Activated CD8-positive, alpha-beta T cell treated with anti-CD3 and anti-CD28 coated beads, Interleukin-2, amount 10 ng/mL, durations not matched to agents 7 days and 5 days (primary cell): ENCODE measurements around the gene LBHD2. TPM values are rescaled to one million over a fixed set of nuclear protein-coding genes. Genes with fewer than 3 reads are reported as not detected.

ENCODE experiments used
- ATAC-seq: fragments of 150-1000 bp; cut with Tn5 transposase; one replicate; pipeline ENCODE4 v1.10.0; 2021; ENCODE audit warnings: moderate library complexity
- CTCF ChIA-PET: fragments of 350-600 bp; sonication (Branson Sonifier 250); formaldehyde crosslinking; loops from one replicate; lab custom pipeline; 2021; ENCODE audit warnings: antibody characterized with exemption; lab: Charles Lee
- POLR2A ChIA-PET: fragments of 350-600 bp; sonication (Branson Sonifier 250); formaldehyde crosslinking; loops from one replicate; lab custom pipeline; 2021; ENCODE audit warnings: antibody characterized with exemption; lab: Charles Lee
- DNase-seq: peaks from one replicate; pipeline ENCODE4 v3.0.0-alpha.2; 2020
- H3K27ac Mint-ChIP-seq: one replicate; pipeline ENCODE4 v1.8.0; 2021; ENCODE audit warnings: mild to moderate bottlenecking, mixed read lengths
- H3K27me3 Mint-ChIP-seq: one replicate; pipeline ENCODE4 v1.8.0; 2021; ENCODE audit warnings: low read depth, mixed read lengths
- H3K36me3 Mint-ChIP-seq: one replicate; pipeline ENCODE4 v1.8.0; 2021; ENCODE audit warnings: low read depth, mixed read lengths
- H3K4me1 Mint-ChIP-seq: one replicate; pipeline ENCODE4 v1.8.0; 2021; ENCODE audit warnings: low read depth, mixed read lengths
- H3K4me3 Mint-ChIP-seq: one replicate; pipeline ENCODE4 v1.8.0; 2021; ENCODE audit warnings: mild to moderate bottlenecking, mixed read lengths
- H3K9me3 Mint-ChIP-seq: one replicate; pipeline ENCODE4 v1.8.0; 2022; ENCODE audit warnings: mixed read lengths; ENCODE audit not compliant: insufficient read depth
- total RNA-seq, 2 experiments: library from RNA; stranded (reverse); gene quantifications; one replicate each; pipeline ENCODE4 v1.2.3, GENCODE V29; 2021

LBHD2 gene
- total RNA-seq, 2 experiments from 2014 or later, result not detected

- no peaks in the 10 kb centered on the region for H3K36me3 Mint-ChIP-seq
- H3K4me1 Mint-ChIP-seq, result peaks cover 8% of the 10 kb centered on the region
- ATAC-seq (no peak), DNase-seq (no peak)
- H3K4me3 Mint-ChIP-seq, result no peak overlapping the region
- ChIA-PET CTCF (interaction anchor here (2.0 kb wide), 1 partner anchor 19 kb away, joined by 6 read pairs; no protein-coding TSS in a partner anchor), POLR2A (no interaction called here)
- H3K27ac Mint-ChIP-seq, result no peak overlapping the region
- H3K27me3 Mint-ChIP-seq, result peaks cover 6% of the 10 kb centered on the region
- no peaks in the 10 kb centered on the region for H3K9me3 Mint-ChIP-seq
Observed at GRCh38 chr14:103086771-103087342, 2.8 kb downstream of the LBHD2 start.

- CTCF ChIA-PET, result interaction anchor here (2.0 kb wide), 1 partner anchor 18 kb away, joined by 6 read pairs; no protein-coding TSS in a partner anchor
- no peaks in the 10 kb centered on the region for H3K36me3 Mint-ChIP-seq
- H3K4me1 Mint-ChIP-seq, result peaks cover 10% of the 10 kb centered on the region
- DNase-seq, result no peak
- POLR2A ChIA-PET, result no interaction called here
- H3K27ac Mint-ChIP-seq, result no peak overlapping the region
- peaks cover 6% of the 10 kb centered on the region for H3K27me3 Mint-ChIP-seq
- ATAC-seq, result no peak
- no peak overlapping the region for H3K4me3 Mint-ChIP-seq
- no peaks in the 10 kb centered on the region for H3K9me3 Mint-ChIP-seq
Observed at GRCh38 chr14:103087343-103087835, 3.4 kb downstream of the LBHD2 start.

GRCh38 chr14:103088921-103089320, 4.9 kb downstream of the LBHD2 start:
- no peak for ATAC-seq
- peaks cover 6% of the 10 kb centered on the region for H3K27me3 Mint-ChIP-seq
- H3K4me3 Mint-ChIP-seq, result no peak overlapping the region
- no peak for DNase-seq
- no peaks in the 10 kb centered on the region for H3K36me3 Mint-ChIP-seq
- H3K27ac Mint-ChIP-seq, result no peak overlapping the region
- ChIA-PET POLR2A (no interaction called here), CTCF (no interaction called here)
- H3K4me1 Mint-ChIP-seq, result peaks cover 10% of the 10 kb centered on the region
- H3K9me3 Mint-ChIP-seq, result no peaks in the 10 kb centered on the region

- H3K27ac Mint-ChIP-seq, result no peak overlapping the region
- no peaks in the 10 kb centered on the region for H3K36me3 Mint-ChIP-seq
- peaks cover 3% of the 10 kb centered on the region for H3K27me3 Mint-ChIP-seq
- H3K9me3 Mint-ChIP-seq, result no peaks in the 10 kb centered on the region
- H3K4me1 Mint-ChIP-seq, result peaks cover 10% of the 10 kb centered on the region
- ChIA-PET POLR2A (no interaction called here), CTCF (interaction anchor here (1.2 kb wide), 1 partner anchor 15 kb away, joined by 6 read pairs; no protein-coding TSS in a partner anchor)
- DNase-seq (no peak), ATAC-seq (no peak)
- no peak overlapping the region for H3K4me3 Mint-ChIP-seq
Observed at GRCh38 chr14:103089386-103090335, 5.7 kb downstream of the LBHD2 start.

GRCh38 chr14:103090481-103091020, 6.5 kb downstream of the LBHD2 start:
- peaks cover 10% of the 10 kb centered on the region for H3K4me1 Mint-ChIP-seq
- peaks cover under 1% of the 10 kb centered on the region for H3K27me3 Mint-ChIP-seq
- DNase-seq (no peak), ATAC-seq (no peak)
- H3K36me3 Mint-ChIP-seq, result no peaks in the 10 kb centered on the region
- POLR2A ChIA-PET, result no interaction called here
- CTCF ChIA-PET, result interaction anchor here (1.2 kb wide), 1 partner anchor 14 kb away, joined by 6 read pairs; no protein-coding TSS in a partner anchor
- no peaks in the 10 kb centered on the region for H3K9me3 Mint-ChIP-seq
- no peak overlapping the region for H3K27ac Mint-ChIP-seq
- peak overlapping the region; percentile 34 for H3K4me3 Mint-ChIP-seq

GRCh38 chr14:103091041-103091882, 7.3 kb downstream of the LBHD2 start:
- H3K4me3 Mint-ChIP-seq, result peak overlapping the region; percentile 34
- H3K36me3 Mint-ChIP-seq, result no peaks in the 10 kb centered on the region
- no peak overlapping the region for H3K27ac Mint-ChIP-seq
- ChIA-PET CTCF (interaction anchor here (1.1 to 1.2 kb wide), 2 partner anchors 14 kb away, joined by 5 to 6 read pairs; no protein-coding TSS in a partner anchor), POLR2A (no interaction called here)
- DNase-seq (peak; percentile 79), ATAC-seq (peak; percentile 89)
- H3K9me3 Mint-ChIP-seq, result no peaks in the 10 kb centered on the region
- H3K4me1 Mint-ChIP-seq, result peaks cover 10% of the 10 kb centered on the region
- no peaks in the 10 kb centered on the region for H3K27me3 Mint-ChIP-seq

GRCh38 chr14:103091883-103092222, 7.8 kb downstream of the LBHD2 start:
- Mint-ChIP-seq H3K27me3 (no peaks in the 10 kb centered on the region), H3K4me3 (no peak overlapping the region), H3K36me3 (no peaks in the 10 kb centered on the region), H3K4me1 (peaks cover 10% of the 10 kb centered on the region), H3K27ac (no peak overlapping the region), H3K9me3 (no peaks in the 10 kb centered on the region)
- no peak for DNase-seq
- ChIA-PET CTCF (interaction anchor here (1.1 kb wide), 1 partner anchor 13 kb away, joined by 5 read pairs; no protein-coding TSS in a partner anchor), POLR2A (no interaction called here)
- no peak for ATAC-seq

- Mint-ChIP-seq H3K27me3 (no peaks in the 10 kb centered on the region), H3K4me3 (no peak overlapping the region), H3K4me1 (peaks cover 10% of the 10 kb centered on the region), H3K36me3 (no peaks in the 10 kb centered on the region), H3K27ac (no peak overlapping the region), H3K9me3 (no peaks in the 10 kb centered on the region)
- DNase-seq (no peak), ATAC-seq (no peak)
- ChIA-PET CTCF (interaction anchor here (3.8 kb wide), 1 partner anchor 11 kb away, joined by 36 read pairs; no protein-coding TSS in a partner anchor), POLR2A (no interaction called here)
Observed at GRCh38 chr14:103093856-103094405, 9.9 kb downstream of the LBHD2 start.

- Mint-ChIP-seq H3K36me3 (no peaks in the 10 kb centered on the region), H3K27me3 (no peaks in the 10 kb centered on the region), H3K9me3 (no peaks in the 10 kb centered on the region), H3K27ac (no peak within 1 kb of the TSS), H3K4me1 (peaks cover 10% of the 10 kb centered on the region), H3K4me3 (no peak within 1 kb of the TSS)
- CTCF ChIA-PET, result interaction anchor here (3.8 kb wide), 1 partner anchor 11 kb away, joined by 36 read pairs; no protein-coding TSS in a partner anchor
- DNase-seq (no peak), ATAC-seq (no peak)
- POLR2A ChIA-PET, result no interaction called here
Observed at GRCh38 chr14:103094406-103095209, 10.6 kb downstream of the LBHD2 start, which contains the start of gene EXOC3L4. Gene EXOC3L4, plus strand, starts transcription at chr14:103094725. Its CDS starts 5,495 bp downstream, at chr14:103100220.

- ChIA-PET CTCF (interaction anchor here (1.1 to 3.8 kb wide), 2 partner anchors 10 to 21 kb away, joined by 3 to 36 read pairs; no protein-coding TSS in a partner anchor), POLR2A (interaction anchor here (1.0 kb wide), 1 partner anchor 200 kb away, joined by 3 read pairs; no protein-coding TSS in a partner anchor)
- Mint-ChIP-seq H3K27me3 (no peaks in the 10 kb centered on the region), H3K4me3 (no peak overlapping the region), H3K27ac (no peak overlapping the region), H3K36me3 (no peaks in the 10 kb centered on the region), H3K4me1 (peaks cover 10% of the 10 kb centered on the region), H3K9me3 (no peaks in the 10 kb centered on the region)
- DNase-seq (no peak), ATAC-seq (no peak)
Observed at GRCh38 chr14:103095210-103095778, 11.3 kb downstream of the LBHD2 start.
